Occipital lobe (tissue), 2 donors: ENCODE measurements around the gene BCL3. TPM values are rescaled to one million over a fixed set of nuclear protein-coding genes. Genes with fewer than 3 reads are reported as not detected.
"Not testable (repeated sequence)": the region's sequence is repeated elsewhere in the genome, so short reads cannot be mapped to it uniquely, and the experiment has no call there.

Experiments used
- DNase-seq: peaks from one replicate; lab custom pipeline; 2025; lab: John Stamatoyannopoulos, UW
- total RNA-seq: library from RNA; depleted of rRNA; stranded (reverse); fragments of >200 nt; gene quantifications from one replicate; pipeline ENCODE4 v1.2.3, GENCODE V29; 2014

The BCL3 gene
- total RNA-seq, 1 donor from 2014 or later: not detected

DNA sequence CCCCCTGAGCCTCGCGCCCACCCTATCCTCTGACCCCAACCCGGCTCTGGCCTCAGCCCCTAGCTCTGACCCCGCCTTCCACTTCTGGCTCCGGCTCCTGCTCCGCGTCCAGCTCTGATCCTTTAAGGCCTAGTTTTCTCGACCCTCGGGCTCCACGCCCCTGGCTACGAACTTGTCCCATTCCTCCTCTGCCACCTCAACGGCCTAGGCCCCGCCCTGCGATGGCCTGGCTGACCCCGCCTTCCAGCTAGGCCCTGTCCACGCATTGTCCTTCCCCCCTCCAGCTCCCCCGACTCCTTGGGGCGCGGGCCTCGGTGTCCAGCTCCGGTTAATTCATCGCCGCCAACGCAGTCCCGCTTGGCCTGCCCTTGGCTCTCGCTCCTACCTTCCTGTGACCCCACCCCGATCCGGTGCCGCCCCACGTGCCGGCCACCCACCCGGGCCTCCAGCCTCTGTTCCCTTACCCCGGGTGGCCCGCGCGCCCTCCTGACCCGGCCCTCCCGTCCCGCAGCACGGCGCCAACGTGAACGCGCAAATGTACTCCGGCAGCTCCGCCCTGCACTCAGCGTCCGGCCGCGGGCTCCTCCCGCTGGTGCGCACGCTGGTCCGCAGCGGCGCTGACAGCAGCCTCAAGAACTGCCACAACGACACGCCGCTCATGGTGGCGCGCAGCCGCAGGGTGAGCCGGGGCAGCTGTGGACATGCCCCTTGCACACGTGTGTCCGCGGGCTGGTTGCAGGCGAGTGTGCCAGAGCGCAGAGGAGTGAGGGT lies 9.4 kb downstream of the BCL3 start:
- DNase-seq: peak; percentile 16

DNA sequence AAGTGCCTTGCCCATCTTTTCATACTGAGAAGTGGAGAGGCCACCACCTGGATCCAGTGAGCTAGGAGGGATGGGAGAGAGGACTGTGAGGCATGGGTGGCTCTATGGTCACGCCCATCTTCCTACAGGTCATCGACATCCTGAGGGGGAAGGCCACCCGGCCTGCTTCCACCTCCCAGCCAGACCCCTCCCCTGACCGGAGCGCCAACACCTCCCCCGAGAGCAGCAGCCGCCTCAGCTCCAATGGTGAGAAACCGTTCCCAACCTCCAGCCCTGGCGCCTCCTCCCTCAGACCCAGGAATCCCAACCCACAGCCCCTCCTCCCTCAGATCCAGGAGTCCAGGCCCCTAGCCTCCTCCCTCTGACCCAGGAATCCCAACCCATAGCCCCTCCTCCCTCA lies 10.1 kb downstream of the BCL3 start:
- DNase-seq: no peak

DNA sequence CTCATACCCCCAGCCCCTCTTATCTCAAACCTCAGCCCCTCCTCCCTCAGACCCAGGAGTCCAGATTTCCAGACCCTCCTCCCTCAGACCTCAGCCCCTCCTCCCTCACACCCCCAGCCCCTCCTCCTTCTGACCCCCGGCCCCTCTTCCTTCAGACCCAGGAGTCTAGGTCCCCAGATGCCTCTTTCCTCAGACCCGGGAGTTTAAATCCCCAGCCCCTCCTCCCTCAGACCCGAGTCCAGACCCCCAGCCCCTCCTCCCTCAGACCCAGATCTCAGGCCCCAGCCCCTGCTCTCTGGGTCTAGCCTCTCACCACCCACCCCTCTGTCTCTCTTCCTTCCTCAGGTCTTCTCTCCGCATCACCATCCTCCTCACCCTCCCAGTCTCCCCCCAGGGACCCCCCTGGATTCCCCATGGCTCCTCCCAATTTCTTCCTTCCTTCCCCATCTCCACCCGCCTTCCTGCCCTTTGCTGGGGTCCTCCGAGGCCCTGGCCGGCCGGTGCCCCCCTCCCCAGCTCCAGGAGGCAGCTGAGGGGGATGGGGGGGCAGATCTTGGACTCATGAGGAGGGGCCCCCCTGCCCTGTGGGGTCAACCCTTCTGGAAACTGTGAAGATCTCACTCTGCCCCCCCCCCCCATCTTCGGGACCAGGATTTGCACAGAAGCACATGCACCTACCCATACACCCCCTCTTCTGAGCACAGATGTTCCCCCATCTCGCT lies 10.7 kb downstream of the BCL3 start:
- DNase-seq: no peak

DNA sequence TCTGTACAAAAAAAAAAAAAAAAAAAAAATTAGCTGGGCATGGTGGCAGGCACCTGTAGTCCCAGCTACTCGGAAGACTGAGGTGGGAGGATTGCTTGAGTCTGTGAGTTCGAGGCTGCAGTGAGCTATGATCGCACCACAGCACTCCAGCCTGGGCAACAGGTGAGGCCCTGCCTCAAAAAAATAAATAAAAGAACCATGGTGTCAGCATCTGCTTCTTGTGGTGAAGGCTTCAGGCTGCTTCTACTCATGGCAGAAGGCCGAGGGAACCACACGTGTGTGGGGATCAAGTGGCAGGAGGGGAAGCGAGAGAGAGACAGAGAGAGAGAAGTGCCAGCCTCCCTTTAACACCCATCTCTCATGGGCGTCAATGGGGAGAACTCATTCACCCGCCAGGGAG lies 13.5 kb downstream of the BCL3 start:
- no peak for DNase-seq

DNA sequence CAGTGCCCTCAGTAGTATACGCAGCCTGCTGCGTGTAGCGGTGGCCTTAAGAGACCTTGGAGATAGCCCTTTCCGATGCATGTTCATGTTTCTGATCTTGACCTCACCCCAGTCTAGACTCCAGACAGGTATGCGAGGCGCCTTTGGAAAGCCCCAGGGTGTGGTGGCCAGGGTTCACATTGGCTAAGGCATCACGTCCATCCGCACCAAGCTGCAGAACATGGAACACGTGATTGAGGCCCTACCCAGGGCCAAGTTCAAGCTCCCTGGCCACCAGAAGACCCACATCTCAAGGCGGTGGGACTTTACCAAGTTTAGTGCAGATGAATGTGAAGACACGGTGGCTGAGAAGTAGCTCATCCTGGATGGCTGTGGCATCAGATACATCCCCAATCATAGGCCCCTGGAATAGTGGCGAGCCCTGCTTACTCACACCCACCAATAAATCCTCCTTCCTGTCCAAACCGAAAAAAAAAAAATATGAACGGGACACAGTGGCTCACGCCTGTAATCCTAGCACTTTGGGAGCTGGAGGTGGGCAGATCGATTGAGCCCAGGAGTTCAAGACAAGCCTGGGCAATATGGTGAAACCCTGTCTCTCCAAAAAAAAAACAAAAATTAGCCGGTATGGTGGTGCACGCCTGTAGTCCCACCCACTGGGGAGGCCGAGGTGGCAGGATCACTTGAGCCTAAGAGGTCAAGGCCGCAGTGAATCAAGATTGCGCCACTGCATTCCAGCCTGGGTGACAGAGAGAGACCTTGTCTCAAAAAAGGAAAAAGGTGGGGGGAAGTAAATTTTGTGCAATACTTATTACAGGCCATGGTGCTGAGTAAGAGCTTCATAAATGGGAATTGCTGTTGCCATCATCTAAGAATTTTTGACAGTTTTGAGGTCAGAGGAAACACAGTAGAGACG lies 16.8 kb downstream of the BCL3 start:
- DNase-seq: no peak

DNA sequence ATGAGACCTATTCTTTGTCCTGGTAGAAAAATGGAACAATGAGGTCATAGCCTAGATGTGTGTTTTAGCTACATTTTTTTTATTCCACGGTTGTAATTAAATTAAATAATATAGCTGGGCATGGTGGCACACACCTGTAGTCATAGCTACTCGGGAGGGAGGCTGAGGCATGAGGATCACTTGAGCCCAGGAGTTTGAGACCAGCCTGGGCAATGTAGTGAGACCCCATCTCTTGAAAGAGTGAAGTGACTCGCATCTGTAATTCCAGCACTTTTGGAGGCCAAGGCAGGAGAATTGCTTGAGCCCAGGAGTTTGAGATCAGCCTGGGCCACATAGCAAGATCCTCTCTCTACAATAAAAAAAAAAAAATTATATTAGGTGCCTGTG lies 17.4 kb downstream of the BCL3 start:
- DNase-seq: no peak

DNA sequence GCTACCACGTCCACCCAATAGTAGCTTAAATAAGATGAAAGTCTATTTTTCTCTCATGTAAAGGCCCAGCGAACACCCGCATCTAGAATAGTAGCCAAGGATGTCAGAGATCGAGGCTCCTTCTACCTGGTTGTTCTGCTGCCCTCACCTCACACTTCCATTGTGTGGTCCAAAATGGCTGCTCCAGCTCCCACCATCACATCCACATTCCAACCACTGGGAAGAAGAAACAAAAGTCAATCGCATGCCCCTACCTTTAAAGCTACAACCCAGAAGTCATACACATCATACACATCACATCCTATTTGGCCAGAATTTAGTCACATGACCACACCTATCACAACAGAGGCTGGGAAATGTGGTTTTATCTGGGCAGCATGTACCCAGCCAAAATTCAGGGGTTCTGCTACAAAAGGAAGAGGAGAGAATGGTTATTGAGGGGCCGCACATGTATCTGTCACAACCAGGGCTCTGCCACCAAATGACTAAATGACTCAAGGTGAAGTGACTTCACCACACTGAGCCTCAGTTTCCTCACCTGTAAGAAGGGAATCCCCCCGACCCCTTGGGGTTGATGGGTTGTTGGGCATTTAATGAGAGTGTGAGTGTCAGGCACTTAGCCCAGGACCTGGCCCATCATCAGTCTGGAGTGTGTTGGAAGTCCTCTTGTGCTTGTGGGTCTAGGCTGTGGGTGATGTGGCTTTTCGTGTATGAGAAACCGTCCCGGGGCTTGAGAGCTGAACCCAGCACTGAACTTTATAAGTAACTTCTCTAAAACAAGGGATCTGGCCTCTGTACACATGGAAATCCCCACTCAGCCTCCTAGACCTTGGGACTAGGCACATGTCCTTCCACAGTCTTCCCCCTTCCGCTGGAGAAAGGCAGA lies 19.0 kb downstream of the BCL3 start:
- no peak for DNase-seq

DNA sequence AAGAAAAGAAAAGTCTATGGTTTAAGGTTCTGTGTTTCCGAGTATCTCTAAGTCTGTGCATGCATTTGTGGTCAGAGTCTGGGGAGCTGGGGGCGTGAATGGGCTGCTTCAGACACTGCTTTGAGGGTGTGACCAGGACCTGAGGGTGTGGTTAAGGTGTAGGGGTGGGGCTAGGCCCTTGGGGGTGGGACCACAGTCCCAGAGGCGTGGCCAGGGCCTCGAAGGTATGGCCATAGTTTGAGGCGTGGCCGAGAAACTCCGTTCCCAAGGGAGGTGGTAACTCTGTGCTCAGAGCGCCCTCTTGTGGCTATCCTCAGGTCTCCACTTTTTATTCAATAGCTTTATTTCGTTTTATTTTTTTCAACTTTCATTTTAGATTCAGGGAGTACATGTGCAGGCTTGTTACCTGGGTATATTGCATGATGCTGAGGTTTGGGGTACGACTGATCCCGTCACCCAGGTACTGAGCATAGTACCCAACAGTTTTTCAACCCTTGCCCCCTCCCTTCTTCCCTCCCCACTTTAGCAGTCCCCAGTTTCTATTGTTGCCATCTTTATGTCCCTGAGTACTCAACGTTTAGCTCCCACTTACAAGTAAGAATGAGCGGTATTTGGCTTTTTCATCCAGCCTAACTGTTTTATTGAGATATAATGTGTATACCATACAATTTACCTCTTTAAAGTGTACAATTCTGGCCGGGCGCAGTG lies 22.2 kb downstream of the BCL3 start:
- peak; percentile 34 for DNase-seq

DNA sequence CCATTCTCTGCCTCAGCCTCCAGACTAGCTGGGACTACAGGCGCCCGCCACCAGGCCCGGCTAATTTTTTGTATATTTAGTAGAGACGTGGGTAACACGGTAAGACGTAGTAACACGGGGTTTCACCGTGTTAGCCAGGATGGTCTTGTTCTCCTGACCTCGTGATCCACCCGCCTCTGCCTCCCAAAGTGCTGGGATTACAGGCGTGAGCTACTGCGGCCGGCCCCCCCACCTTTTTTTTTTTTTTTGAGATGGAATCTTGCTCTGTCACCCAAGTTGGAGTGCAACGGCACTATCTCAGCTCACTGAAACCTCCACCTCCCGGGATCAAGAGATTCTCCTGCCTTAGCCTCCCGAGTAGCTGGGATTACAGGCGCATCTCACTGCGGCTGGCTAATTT lies 23.6 kb downstream of the BCL3 start:
- not testable (repeated sequence) for DNase-seq

DNA sequence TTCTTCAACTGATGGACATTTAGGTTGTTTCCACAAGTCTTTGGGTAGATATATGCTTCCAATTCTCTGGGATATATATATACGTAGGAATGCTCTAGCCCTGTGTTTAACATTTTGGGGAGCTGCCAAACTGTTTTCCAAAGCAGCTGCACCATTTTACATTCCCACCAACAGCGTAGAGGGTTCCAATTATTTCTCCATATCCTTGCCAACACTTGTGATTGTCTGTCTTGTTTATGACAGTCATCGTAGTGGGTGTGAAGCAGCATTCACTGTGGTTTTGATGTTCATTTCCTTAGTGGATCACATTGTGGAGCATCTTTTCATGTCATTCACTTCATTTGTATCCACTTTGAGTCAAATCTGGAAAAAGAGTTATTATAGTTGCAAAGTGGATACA lies 24.5 kb downstream of the BCL3 start:
- no peak for DNase-seq

DNA sequence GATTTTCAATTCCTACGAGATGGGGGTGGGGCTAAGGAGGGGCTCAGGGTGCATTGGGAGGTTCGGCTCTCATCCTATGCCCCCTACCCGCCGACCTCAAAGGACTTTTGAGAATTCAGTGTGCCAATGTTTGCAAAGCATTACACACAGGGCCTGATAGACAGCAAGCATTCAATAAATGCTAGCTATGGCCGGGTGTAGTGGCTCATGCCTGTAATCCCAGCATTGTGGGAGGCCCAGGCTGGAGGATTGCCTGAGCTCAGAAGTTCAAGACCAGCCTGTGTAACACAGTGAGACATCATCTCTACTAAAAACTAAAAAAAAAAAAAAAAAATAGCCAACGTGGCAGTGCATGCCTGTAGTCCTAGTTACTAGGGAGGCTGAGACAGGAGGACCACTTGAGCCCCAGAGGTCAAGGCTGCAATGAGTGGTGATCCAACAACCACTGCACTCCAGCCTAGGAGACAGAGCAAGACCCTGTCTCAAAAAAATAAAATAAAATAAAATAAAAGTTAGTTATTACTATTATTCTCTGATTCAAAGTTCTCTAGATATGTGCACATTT lies 27.2 kb downstream of the BCL3 start:
- DNase-seq: no peak

DNA sequence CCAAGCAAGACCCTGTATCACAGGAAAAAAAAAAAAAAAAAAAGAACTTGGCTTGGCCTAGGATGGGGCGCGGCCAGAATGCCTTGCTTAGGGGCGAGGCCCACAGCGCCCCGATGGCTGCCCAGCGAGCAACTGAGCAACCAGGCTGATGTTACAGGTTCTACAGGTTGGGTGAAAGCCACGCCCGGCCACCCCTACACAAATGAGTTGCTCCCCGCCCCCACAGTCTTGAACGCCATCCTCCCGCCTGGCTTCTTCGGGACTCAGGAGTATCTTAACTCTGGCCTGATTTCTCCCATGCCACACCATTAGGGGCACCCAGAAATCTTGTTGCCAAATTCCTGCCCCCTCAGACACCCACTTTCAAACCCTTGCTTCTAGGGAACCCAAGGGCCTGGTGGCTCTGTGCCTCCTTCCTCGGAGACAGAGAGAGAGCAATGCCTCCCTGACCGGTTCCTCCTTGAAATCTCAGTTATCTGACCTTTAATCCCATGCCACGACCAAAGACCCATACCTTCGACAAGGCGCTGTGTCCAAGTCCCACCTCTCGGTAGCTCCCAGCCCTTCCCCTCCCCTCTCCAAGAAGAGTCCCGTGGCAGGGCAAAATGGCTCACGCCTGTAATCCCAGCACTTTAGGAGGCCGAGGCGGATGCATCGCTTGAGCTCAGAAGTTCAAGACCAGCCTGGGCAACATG lies 28.0 kb downstream of the BCL3 start:
- no peak for DNase-seq

DNA sequence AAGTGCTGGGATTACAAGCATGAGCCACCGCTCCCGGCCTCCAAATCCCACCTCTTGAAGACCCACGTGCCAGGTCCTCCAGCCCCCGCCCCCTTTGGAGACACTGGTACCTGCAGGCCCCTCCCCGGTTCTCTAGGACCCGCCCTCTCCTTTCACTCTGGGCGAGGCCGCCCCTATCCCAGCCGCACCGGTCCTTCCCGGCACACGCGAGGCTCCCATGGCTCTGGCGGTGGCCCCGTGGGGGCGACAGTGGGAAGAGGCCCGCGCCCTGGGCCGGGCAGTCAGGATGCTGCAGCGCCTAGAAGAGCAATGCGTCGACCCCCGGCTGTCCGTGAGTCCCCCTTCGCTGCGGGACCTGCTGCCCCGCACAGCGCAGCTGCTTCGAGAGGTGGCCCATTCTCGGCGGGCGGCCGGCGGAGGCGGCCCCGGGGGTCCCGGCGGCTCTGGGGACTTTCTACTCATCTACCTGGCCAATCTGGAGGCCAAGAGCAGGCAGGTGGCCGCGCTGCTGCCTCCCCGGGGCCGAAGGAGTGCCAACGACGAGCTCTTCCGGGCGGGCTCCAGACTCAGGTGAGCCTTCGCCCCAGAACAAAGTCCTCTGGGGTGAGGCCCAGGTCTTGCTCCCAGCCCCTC lies 29.3 kb downstream of the BCL3 start, which contains the start of gene CBLC:
TSS of gene CBLC (plus strand) at position 176 of the 633 bp plus-strand sequence. CDS start at position 218, 42 bp downstream.
- no peak for DNase-seq

DNA sequence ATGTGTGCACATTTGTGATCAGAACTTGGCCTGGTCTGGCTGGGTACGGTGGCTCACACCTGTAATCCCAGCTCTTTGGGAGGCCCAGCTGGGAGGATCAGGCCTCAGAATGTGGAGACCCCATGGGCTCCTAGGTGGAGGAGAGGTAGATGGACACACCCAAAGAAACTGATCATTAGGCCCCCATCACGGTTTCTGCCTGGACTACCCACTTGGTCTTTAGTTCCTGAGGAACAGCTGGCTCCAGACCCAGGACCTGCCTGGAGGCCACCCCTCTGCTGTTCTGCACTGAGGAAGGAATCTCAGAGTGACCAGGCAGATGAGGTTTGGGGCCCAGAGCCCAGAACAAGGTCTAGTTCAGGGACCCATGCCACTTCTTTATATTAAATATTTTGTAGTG lies 30.6 kb downstream of the BCL3 start:
- no peak for DNase-seq

DNA sequence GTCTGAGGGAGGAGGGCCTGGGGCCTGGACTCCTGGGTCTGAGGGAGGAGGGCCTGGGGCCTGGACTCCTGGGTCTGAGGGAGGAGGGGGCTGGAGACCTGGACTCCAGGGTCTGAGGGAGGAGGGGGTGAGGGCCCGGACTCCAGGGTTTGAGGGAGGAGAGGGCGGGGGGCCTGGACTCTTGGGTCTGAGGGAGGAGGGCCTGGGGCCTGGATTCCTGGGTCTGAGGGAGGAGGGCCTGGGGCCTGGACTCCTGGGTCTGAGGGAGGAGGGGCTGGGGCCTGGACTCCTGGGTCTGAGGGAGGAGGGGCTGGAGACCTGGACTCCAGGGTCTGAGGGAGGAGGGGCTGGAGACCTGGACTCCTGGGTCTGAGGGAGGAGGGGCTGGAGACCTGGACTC lies 33.2 kb downstream of the BCL3 start:
- not testable (repeated sequence) for DNase-seq

DNA sequence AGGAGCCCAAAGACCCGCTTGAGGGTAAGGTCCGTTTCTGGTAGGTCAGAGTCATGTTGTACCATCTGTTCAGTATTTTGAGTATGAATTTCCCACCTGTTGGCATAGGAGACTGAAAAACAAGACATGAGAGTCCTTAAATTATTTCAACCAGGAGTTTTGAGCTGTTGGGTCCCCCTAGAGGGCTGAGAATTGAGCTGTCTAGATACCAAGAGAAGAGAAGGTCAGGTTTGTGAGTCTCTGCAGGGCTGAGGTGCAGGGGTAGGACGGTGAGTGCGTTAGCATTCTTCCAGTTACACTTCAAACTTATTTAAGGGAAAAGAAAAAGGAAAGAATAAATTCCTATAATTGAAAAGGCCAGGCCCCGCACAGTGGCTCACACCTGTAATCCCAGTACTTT lies 34.2 kb downstream of the BCL3 start:
- no peak for DNase-seq

DNA sequence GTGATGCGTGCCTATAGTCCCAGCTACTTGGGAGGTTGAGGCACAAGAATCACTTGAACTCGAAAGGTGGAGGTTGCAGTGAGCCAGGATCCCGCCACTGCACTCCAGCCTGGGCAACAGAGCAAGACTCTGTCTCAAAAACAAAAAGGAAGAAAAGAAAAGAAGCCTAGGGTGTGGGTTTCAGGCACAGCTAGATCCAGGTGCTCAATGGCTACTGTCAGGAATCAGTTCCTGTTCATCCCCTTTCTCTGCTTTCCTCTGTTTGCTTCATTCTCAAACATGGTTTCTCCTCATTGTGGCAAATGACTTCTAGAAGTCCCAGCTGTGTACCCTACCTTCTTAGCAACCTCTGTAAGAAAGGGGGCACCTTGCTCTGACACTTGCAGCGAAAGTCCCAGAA lies 35.0 kb downstream of the BCL3 start:
- DNase-seq: no peak

DNA sequence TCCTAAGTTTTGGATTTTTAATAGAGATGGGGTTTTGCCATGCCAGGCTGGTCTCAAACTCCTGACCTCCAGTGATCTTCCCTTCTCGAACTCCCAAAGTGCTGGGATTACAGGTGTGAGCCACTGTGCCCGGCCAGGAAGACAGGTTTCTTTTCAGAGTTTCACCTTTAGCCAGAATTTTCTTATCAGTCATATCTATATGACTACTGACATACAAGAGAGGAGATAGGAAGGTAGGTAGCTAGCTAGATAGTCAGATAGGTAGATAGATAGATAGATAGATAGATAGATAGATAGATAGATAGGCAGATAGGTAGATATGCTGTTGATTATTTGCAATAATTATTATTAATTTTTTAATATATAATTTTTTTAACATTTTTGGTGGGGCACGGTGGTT lies 36.8 kb downstream of the BCL3 start:
- DNase-seq: no peak

DNA sequence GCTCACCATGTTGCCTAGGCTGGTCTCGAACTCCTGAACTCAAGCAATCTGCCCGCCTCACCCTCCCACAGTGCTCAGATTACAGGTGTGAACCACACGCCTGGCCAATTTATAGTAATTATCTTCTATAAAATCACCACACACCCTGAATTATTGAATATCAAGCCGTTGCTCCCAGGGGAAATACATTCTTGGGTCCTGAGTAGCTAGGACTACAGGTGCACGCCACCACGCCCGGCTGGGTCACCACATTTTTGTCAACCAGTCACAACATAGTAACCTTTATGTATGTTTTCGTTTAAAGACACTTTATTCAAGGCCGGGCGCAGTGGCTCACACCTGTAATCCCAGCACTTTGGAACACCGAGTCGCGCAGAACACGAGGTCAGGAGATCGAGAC lies 37.5 kb downstream of the BCL3 start:
- no peak for DNase-seq
